ENCODE measurements around the gene RAB31. TPM values are rescaled to one million over a fixed set of nuclear protein-coding genes. Genes with fewer than 3 reads are reported as not detected.

RAB31 gene
- polyA plus RNA-seq, 1 donor from 2014 or later, result 16.3 TPM

- no peak overlapping the region for H3K4me2 ChIP-seq (ENCODE audit: low read length)
- H3K79me2 ChIP-seq (replicated peaks; ENCODE audit: insufficient read depth, low read length), result peaks cover 3% of the 10 kb centered on the region
- no peaks in the 10 kb centered on the region for H3F3A ChIP-seq (ENCODE audit: insufficient read depth, low read length, poor library complexity, severe bottlenecking)
- no peak overlapping the region for H2AFZ ChIP-seq (ENCODE audit: low read depth, low read length)
- no peaks in the 10 kb centered on the region for H4K20me1 ChIP-seq (ENCODE audit: insufficient read depth)
- H3K9me2 ChIP-seq (ENCODE audit: insufficient read depth, low read length), result no peaks in the 10 kb centered on the region
- no peaks in the 10 kb centered on the region for H3K27me3 ChIP-seq (ENCODE audit: insufficient read depth, low read depth, low read length)
- H3K36me3 ChIP-seq (ENCODE audit: insufficient read depth, low read length), result no peaks in the 10 kb centered on the region
- TF ChIP-seq POLR2AphosphoS5 (IDR thresholded peaks at IDR 0.05) (no peak), TAF1 (IDR thresholded peaks at IDR 0.05; ENCODE audit: low read depth) (no peak), EZH2 (IDR thresholded peaks at IDR 0.05; ENCODE audit: borderline replicate concordance, insufficient read depth, low read length, poor library complexity, severe bottlenecking) (no peak), RAD21 (conservative IDR thresholded peaks at IDR 0.05) (no peak), MXI1 (conservative IDR thresholded peaks at IDR 0.05; ENCODE audit: poor library complexity, severe bottlenecking) (no peak), EP300 (conservative IDR thresholded peaks at IDR 0.05; ENCODE audit: poor library complexity, severe bottlenecking) (no peak), SMC3 (conservative IDR thresholded peaks at IDR 0.05; ENCODE audit: poor library complexity) (no peak), CTCF (IDR thresholded peaks at IDR 0.05; ENCODE audit: poor library complexity, severe bottlenecking) (no peak), REST (IDR thresholded peaks at IDR 0.05; ENCODE audit: borderline replicate concordance) (no peak)
- no peak overlapping the region for H3K4me3 ChIP-seq (ENCODE audit: low read length)
- no peak overlapping the region for H3K9ac ChIP-seq (ENCODE audit: low read length)
- no peaks in the 10 kb centered on the region for H3K9me3 ChIP-seq (ENCODE audit: low read length)
- no peak overlapping the region for H3K27ac ChIP-seq (ENCODE audit: low read length)
Observed at GRCh38 chr18:9782073-9782857, 74.2 kb downstream of the RAB31 start.

- H3F3A ChIP-seq (ENCODE audit: insufficient read depth, low read length, poor library complexity, severe bottlenecking), result no peaks in the 10 kb centered on the region
- no peaks in the 10 kb centered on the region for H3K9me2 ChIP-seq (ENCODE audit: insufficient read depth, low read length)
- TF ChIP-seq RAD21 (conservative IDR thresholded peaks at IDR 0.05) (no peak), MXI1 (conservative IDR thresholded peaks at IDR 0.05; ENCODE audit: poor library complexity, severe bottlenecking) (no peak), REST (IDR thresholded peaks at IDR 0.05; ENCODE audit: borderline replicate concordance) (no peak), TAF1 (IDR thresholded peaks at IDR 0.05; ENCODE audit: low read depth) (no peak), SMC3 (conservative IDR thresholded peaks at IDR 0.05; ENCODE audit: poor library complexity) (no peak), EP300 (conservative IDR thresholded peaks at IDR 0.05; ENCODE audit: poor library complexity, severe bottlenecking) (no peak), EZH2 (IDR thresholded peaks at IDR 0.05; ENCODE audit: borderline replicate concordance, insufficient read depth, low read length, poor library complexity, severe bottlenecking) (no peak), CTCF (IDR thresholded peaks at IDR 0.05; ENCODE audit: poor library complexity, severe bottlenecking) (no peak), POLR2AphosphoS5 (IDR thresholded peaks at IDR 0.05) (no peak)
- H3K36me3 ChIP-seq (ENCODE audit: insufficient read depth, low read length), result no peaks in the 10 kb centered on the region
- H3K27ac ChIP-seq (ENCODE audit: low read length), result no peak overlapping the region
- no peak overlapping the region for H3K4me3 ChIP-seq (ENCODE audit: low read length)
- H4K20me1 ChIP-seq (ENCODE audit: insufficient read depth), result no peaks in the 10 kb centered on the region
- no peaks in the 10 kb centered on the region for H3K79me2 ChIP-seq (replicated peaks; ENCODE audit: insufficient read depth, low read length)
- no peak overlapping the region for H2AFZ ChIP-seq (ENCODE audit: low read depth, low read length)
- H3K4me2 ChIP-seq (ENCODE audit: low read length), result no peak overlapping the region
- H3K27me3 ChIP-seq (ENCODE audit: insufficient read depth, low read depth, low read length), result no peaks in the 10 kb centered on the region
- H3K9ac ChIP-seq (ENCODE audit: low read length), result no peak overlapping the region
- no peaks in the 10 kb centered on the region for H3K9me3 ChIP-seq (ENCODE audit: low read length)
Observed at GRCh38 chr18:9786631-9787030, 78.5 kb downstream of the RAB31 start.

Data from neural cell (in vitro differentiated cells).